ENCODE data around the gene SPEN. TPM values are rescaled to one million over a fixed set of nuclear protein-coding genes. Genes with fewer than 3 reads are reported as not detected.

SPEN gene
- total and polyA plus RNA-seq, 2 experiments from 2014 or later: 24.3 to 25.9 TPM

DNA sequence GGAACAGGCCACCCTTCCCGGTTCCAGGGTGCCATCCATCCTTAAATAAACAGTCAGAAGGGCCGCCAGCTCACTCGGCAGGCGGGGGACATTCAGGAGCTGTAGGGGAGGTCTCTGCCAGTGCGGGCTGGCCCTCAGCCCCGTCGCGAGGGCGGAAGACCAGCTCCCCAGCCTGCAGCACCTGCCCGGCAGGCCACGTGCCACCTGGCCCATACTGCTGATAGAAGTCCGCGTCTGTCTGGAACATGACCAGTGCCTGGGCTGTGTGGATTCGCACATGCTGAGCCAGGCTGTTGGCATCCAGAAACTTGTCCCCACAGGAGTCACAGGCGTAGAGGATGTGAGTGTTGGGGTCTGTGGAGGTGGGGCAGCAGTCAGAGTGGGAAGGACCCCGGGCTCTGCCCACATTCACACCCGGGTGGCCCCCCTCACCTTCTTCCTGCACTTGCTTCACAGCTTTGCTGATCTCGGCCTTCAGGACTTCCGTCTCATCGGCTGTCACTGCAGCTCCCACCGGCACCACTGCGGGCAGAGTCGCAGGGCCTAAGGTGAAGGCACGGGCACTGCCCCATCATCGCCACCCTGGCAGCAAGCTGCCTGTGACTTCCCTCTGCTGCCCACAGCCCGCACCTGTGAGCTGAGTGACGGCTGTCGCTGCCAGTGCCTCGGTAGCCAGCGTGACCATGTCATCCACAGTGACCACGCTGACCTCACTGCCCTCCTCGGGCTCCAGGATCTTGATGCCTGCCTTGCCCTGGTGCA, 94.6 kb downstream of the SPEN start:
- no peak for DNase-seq (ENCODE audit: low spot score)
- H3K27me3 ChIP-seq: no peaks in the 10 kb centered on the region
- no peak overlapping the region for H2AFZ ChIP-seq
- H3K27ac ChIP-seq: no peak overlapping the region
- peaks cover 7% of the 10 kb centered on the region for H3K4me1 ChIP-seq (ENCODE audit: insufficient read depth)
- WGBS (ENCODE audit: low lambda C conversion rate, missing lambda C conversion rate): 95% methylated on average over 32 of the region's 32 CpGs
- TF ChIP-seq EZH2phosphoT487 (IDR thresholded peaks at IDR 0.05; ENCODE audit: low read depth, severe bottlenecking, unreplicated experiment): no peak
- TF ChIP-seq, protein P1, sequence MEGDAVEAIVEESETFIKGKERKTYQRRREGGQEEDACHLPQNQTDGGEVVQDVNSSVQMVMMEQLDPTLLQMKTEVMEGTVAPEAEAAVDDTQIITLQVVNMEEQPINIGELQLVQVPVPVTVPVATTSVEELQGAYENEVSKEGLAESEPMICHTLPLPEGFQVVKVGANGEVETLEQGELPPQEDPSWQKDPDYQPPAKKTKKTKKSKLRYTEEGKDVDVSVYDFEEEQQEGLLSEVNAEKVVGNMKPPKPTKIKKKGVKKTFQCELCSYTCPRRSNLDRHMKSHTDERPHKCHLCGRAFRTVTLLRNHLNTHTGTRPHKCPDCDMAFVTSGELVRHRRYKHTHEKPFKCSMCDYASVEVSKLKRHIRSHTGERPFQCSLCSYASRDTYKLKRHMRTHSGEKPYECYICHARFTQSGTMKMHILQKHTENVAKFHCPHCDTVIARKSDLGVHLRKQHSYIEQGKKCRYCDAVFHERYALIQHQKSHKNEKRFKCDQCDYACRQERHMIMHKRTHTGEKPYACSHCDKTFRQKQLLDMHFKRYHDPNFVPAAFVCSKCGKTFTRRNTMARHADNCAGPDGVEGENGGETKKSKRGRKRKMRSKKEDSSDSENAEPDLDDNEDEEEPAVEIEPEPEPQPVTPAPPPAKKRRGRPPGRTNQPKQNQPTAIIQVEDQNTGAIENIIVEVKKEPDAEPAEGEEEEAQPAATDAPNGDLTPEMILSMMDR (IDR thresholded peaks at IDR 0.05; ENCODE audit: poor library complexity): no peak
- no peak for TF ChIP-seq EZH2 (IDR thresholded peaks at IDR 0.05; ENCODE audit: borderline replicate concordance)
- H3K4me3 ChIP-seq: no peak overlapping the region
- H3K9me2 ChIP-seq (replicated peaks; ENCODE audit: insufficient read depth): no peaks in the 10 kb centered on the region
- peaks cover 3% of the 10 kb centered on the region for H4K20me1 ChIP-seq (ENCODE audit: insufficient read depth, poor library complexity, severe bottlenecking)
- H3K36me3 ChIP-seq (replicated peaks; ENCODE audit: insufficient read depth, low read depth): no peaks in the 10 kb centered on the region
- H3K9me3 ChIP-seq (ENCODE audit: low read depth): no peaks in the 10 kb centered on the region
- H3K79me2 ChIP-seq: no peaks in the 10 kb centered on the region
- H3K4me2 ChIP-seq: no peak overlapping the region

DNA sequence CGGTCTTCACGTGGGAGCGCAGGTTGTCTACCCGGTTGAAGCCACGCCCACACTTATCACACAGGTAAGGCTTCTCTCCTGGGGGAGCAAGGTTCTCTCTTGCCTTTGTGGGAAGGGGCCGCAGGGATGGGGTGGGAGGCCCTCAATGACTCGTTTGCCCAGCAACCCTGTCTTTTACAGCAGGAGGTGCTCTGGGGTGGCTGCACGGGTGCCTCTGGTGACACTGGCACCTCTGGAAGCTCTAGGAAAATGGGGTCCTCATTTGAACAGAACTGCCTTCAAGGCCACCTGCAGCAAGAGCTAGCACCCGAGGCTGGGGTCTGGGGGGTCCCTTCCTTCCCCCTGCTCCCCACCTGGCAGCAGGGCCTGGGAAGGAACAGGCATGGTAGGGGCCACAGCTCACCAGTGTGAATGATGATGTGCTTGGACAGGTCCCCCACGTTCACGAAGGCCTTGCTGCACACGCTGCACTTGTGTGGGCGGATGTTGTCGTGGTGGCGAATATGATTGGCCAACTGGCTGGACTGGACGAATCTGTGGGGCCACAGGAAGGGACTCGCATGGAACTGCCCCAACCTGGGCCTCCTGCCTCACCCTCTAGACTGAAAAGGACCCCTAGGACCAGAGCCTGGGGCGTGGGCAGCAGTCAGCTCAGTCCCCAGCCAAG, 95.3 kb downstream of the SPEN start:
- no peak for DNase-seq (ENCODE audit: low spot score)
- Histone ChIP-seq H2AFZ (no peak overlapping the region), H3K27ac (no peak overlapping the region), H3K4me3 (no peak overlapping the region), H3K9me3 (ENCODE audit: low read depth) (no peaks in the 10 kb centered on the region), H4K20me1 (ENCODE audit: insufficient read depth, poor library complexity, severe bottlenecking) (peaks cover 3% of the 10 kb centered on the region), H3K36me3 (replicated peaks; ENCODE audit: insufficient read depth, low read depth) (no peaks in the 10 kb centered on the region), H3K4me1 (ENCODE audit: insufficient read depth) (peaks cover 7% of the 10 kb centered on the region), H3K27me3 (no peaks in the 10 kb centered on the region), H3K79me2 (peaks cover 2% of the 10 kb centered on the region), H3K4me2 (no peak overlapping the region), H3K9me2 (replicated peaks; ENCODE audit: insufficient read depth) (no peaks in the 10 kb centered on the region)
- WGBS (ENCODE audit: low lambda C conversion rate, missing lambda C conversion rate): 91% methylated on average over 18 of the region's 18 CpGs
- TF ChIP-seq, protein P1 (IDR thresholded peaks at IDR 0.05; ENCODE audit: poor library complexity): no peak
- TF ChIP-seq EZH2phosphoT487 (IDR thresholded peaks at IDR 0.05; ENCODE audit: low read depth, severe bottlenecking, unreplicated experiment): no peak
- TF ChIP-seq EZH2 (IDR thresholded peaks at IDR 0.05; ENCODE audit: borderline replicate concordance): no peak

DNA sequence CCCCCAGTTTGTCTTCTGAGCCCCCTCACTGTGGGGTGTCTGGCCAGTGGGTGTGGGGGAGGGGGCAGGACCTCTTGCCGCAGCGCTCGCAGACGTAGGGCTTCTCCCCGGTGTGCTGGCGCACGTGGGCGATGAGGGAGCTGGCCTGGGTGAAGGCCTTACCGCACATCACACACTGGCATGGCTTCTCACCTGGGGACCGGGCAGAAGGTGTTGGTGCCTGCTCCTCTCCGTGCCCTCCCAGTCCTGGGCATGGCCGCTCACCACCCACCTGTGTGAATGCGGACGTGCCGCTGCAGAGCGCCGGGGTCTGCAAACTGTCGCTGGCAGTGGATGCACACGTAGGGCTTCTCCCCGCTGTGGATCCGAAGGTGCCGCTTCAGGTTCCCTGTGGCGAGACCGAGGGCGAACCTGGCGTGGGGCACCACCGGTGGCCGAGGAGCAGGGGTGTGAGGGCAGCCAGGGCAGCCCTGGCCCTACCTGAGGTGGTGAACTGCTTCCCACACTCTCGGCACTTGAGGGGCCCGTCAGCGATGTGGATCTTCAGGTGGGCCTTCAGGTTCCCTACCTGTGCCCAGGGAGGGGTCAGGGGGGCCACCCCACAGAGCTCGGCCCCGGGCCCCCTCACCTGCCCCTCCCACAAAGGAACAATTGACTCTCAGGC, 96.0 kb downstream of the SPEN start:
- Histone ChIP-seq H4K20me1 (ENCODE audit: insufficient read depth, poor library complexity, severe bottlenecking) (peaks cover 3% of the 10 kb centered on the region), H3K4me3 (no peak overlapping the region), H3K9me2 (replicated peaks; ENCODE audit: insufficient read depth) (no peaks in the 10 kb centered on the region), H3K27me3 (no peaks in the 10 kb centered on the region), H3K79me2 (peaks cover 8% of the 10 kb centered on the region), H3K4me1 (ENCODE audit: insufficient read depth) (peaks cover 6% of the 10 kb centered on the region), H3K36me3 (replicated peaks; ENCODE audit: insufficient read depth, low read depth) (no peaks in the 10 kb centered on the region), H3K9me3 (ENCODE audit: low read depth) (no peaks in the 10 kb centered on the region), H3K27ac (no peak overlapping the region), H2AFZ (no peak overlapping the region), H3K4me2 (no peak overlapping the region)
- no peak for DNase-seq (ENCODE audit: low spot score)
- WGBS (ENCODE audit: low lambda C conversion rate, missing lambda C conversion rate): 94% methylated on average over 20 of the region's 33 CpGs
- TF ChIP-seq, protein P1 (IDR thresholded peaks at IDR 0.05; ENCODE audit: poor library complexity): no peak
- TF ChIP-seq EZH2 (IDR thresholded peaks at IDR 0.05; ENCODE audit: borderline replicate concordance): no peak
- no peak for TF ChIP-seq EZH2phosphoT487 (IDR thresholded peaks at IDR 0.05; ENCODE audit: low read depth, severe bottlenecking, unreplicated experiment)
